GM12873 (cell line): ENCODE data around the gene CTNNA3.

Source experiments
- CTCF ChIP-seq: IDR thresholded peaks from 2 replicates; pipeline ENCODE4 v1.5.1; 2012; ENCODE audit warnings: low read depth, mild to moderate bottlenecking, moderate library complexity, low read length, control low read depth; ENCODE audit not compliant: insufficient read depth; ENCODE audit errors: missing control alignments

CTNNA3 gene

GRCh38 chr10:66218981-66219587 is 1476.9 kb downstream of the CTNNA3 start:
- no peak for TF ChIP-seq CTCF

GRCh38 chr10:66218289-66218688 is 1477.7 kb downstream of the CTNNA3 start:
- TF ChIP-seq CTCF: no peak

- no peak for TF ChIP-seq CTCF
Observed at GRCh38 chr10:66215920-66216319, 1480.1 kb downstream of the CTNNA3 start.

GRCh38 chr10:66214721-66215404 is 1481.1 kb downstream of the CTNNA3 start:
- TF ChIP-seq CTCF: peak; percentile 45

GRCh38 chr10:66209025-66209424 is 1487.0 kb downstream of the CTNNA3 start:
- TF ChIP-seq CTCF: no peak

GRCh38 chr10:66204838-66205237 is 1491.2 kb downstream of the CTNNA3 start:
- TF ChIP-seq CTCF: no peak

- no peak for TF ChIP-seq CTCF
Observed at GRCh38 chr10:66202101-66202500, 1493.9 kb downstream of the CTNNA3 start.
